ENCODE measurements around the gene GLRX.

Gene GLRX

GRCh38 chr5:95780597-95780996 lies 41.9 kb downstream of the GLRX start:
- no peak for DNase-seq (ENCODE audit: low read depth, low spot score)

GRCh38 chr5:95779611-95780010 lies 42.9 kb downstream of the GLRX start:
- DNase-seq (ENCODE audit: low read depth, low spot score): no peak

- no peak for DNase-seq (ENCODE audit: low read depth, low spot score)
Observed at GRCh38 chr5:95778713-95779436, 43.7 kb downstream of the GLRX start.

- no peak for DNase-seq (ENCODE audit: low read depth, low spot score)
Observed at GRCh38 chr5:95777441-95777840, 45.1 kb downstream of the GLRX start.

- DNase-seq (ENCODE audit: low read depth, low spot score): no peak
Observed at GRCh38 chr5:95773335-95774059, 49.0 kb downstream of the GLRX start.

- DNase-seq (ENCODE audit: low read depth, low spot score): no peak
Observed at GRCh38 chr5:95771892-95772291, 50.6 kb downstream of the GLRX start.

GRCh38 chr5:95770830-95771708 lies 51.5 kb downstream of the GLRX start:
- no peak for DNase-seq (ENCODE audit: low read depth, low spot score)

GRCh38 chr5:95768731-95769130 lies 53.8 kb downstream of the GLRX start:
- DNase-seq (ENCODE audit: low read depth, low spot score): no peak

- DNase-seq (ENCODE audit: low read depth, low spot score): no peak
Observed at GRCh38 chr5:95763941-95764340, 58.6 kb downstream of the GLRX start.

All from smooth muscle cell of the brain vasculature (primary cell).